NCI-H1694 (cell line): ENCODE measurements around the gene FRAT2.

Experiments used
- DNase-seq: peaks from one replicate; lab custom pipeline; 2025; lab: John Stamatoyannopoulos, UW

FRAT2 gene

DNA sequence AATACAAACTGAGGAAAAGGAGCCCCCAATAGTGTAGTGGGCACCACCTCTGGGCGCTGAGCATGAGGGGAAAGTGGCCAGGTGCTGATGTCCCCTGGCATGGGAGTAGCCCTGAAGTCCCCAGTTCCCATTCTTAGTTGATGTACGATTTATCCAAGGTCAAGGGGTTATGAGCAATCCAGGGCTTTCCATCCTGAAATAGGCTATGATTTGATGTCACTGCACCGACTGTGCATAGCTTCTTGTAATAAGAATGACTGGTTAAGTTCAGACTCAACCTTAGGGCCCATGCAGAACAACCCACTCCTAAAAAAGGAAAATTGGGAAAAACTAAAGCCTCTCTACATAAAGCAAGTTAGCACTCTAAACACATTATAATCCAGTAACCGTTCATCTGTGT, 11.0 kb downstream of the FRAT2 start:
- no peak for DNase-seq

- DNase-seq: no peak
Measured at GRCh38 chr10:97321804-97322190, 12.7 kb downstream of the FRAT2 start.

- DNase-seq: no peak
Measured at GRCh38 chr10:97321032-97321803, 13.3 kb downstream of the FRAT2 start.

GRCh38 chr10:97320480-97321031, 14.0 kb downstream of the FRAT2 start:
- no peak for DNase-seq

DNA sequence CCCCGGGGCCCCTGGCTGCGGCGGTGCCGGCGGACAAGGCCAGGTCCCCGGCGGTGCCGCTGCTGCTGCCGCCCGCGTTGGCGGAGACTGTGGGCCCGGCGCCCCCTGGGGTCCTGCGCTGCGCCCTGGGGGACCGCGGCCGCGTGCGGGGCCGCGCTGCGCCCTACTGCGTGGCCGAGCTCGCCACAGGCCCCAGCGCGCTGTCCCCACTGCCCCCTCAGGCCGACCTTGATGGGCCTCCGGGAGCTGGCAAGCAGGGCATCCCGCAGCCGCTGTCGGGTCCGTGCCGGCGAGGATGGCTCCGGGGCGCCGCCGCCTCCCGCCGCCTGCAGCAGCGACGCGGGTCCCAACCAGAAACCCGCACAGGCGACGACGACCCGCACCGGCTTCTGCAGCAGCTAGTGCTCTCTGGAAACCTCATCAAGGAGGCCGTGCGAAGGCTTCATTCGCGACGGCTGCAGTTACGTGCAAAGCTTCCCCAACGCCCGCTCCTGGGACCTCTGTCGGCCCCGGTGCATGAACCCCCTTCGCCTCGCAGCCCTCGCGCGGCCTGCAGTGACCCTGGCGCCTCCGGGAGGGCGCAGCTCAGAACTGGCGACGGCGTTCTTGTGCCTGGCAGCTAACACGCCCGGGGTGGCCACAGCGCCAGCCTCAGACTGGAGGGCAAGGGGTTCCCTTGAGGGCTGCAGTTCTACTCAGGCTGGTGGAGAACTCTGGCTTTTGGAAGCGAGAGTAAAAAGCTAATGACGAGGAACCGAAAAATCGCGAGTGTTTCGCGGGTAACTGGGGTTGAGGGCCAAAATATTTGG, 14.7 kb downstream of the FRAT2 start:
- DNase-seq: no peak

GRCh38 chr10:97318772-97319651, 15.5 kb downstream of the FRAT2 start, which contains the start of gene FRAT1:
Gene FRAT1 (plus strand): TSS chr10:97319271. CDS start chr10:97319454, 183 bp downstream.
- DNase-seq: peak; percentile 12

DNA sequence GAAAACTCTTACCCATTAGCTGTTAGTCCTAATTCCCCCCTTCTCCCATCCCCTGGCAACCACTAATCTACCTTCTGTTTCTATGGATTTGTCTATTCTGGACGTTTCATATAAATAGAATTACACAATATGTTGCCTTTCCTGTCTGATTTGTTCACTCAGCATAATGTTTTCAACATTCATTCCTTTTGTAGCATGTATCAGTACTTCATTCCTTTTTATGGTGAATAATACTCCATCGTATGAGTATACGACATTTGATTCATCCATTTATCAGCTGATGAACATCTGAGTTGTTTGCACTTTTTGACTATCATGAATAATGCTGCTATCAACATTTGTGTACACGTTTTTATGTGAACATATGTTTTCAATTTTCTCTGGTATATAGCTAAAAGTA, 19.9 kb downstream of the FRAT2 start:
- no peak for DNase-seq

GRCh38 chr10:97312897-97313296, 21.6 kb downstream of the FRAT2 start:
- no peak for DNase-seq

DNA sequence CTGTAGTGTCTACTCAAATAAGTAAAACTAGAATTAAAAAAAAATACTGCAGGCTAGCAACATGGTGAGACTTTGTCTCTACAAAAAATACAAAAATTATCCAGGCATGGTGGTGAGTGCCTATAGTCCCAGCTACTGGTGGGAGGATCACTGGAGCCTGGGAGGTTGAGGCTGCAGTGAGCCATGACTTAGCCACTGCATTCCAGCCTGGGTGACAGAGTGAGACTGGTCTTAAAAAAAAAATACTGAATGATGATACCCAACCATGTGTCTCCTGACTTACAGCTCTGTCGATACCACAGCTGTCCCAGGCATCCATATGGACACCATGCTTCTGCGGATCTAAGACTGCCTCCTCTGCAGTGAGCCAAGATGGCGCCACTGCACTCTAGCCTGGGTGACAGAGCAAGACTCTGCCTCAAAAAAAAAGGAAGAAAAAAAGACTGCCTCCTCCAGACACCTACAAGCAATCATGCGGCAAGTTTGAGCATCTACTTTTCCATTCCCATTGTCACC, 23.4 kb downstream of the FRAT2 start:
- no peak for DNase-seq

GRCh38 chr10:97307866-97308780, 26.4 kb downstream of the FRAT2 start:
- DNase-seq: no peak

GRCh38 chr10:97307441-97307840, 27.1 kb downstream of the FRAT2 start:
- DNase-seq: no peak

GRCh38 chr10:97302088-97302791, 32.3 kb downstream of the FRAT2 start:
- no peak for DNase-seq

- no peak for DNase-seq
Measured at GRCh38 chr10:97300980-97301379, 33.5 kb downstream of the FRAT2 start.

GRCh38 chr10:97298223-97298571, 36.3 kb downstream of the FRAT2 start:
- no peak for DNase-seq

- no peak for DNase-seq
Measured at GRCh38 chr10:97297556-97298222, 36.8 kb downstream of the FRAT2 start.

DNA sequence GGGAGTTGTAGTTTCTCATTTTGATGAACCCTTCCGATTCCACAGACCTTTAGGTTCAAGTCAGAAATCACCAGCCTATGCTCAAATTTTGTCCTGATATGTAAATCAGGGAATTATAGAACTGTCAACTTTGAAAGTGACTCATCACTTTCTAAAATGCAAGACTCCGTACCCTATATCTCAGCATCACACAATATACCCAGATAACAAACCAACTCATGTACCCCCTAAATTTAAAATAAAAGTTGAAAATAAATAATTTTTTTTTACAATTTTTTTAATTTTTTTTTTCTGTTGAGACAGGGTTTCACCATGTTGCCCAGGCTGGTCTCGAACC, 41.7 kb downstream of the FRAT2 start:
- no peak for DNase-seq

DNA sequence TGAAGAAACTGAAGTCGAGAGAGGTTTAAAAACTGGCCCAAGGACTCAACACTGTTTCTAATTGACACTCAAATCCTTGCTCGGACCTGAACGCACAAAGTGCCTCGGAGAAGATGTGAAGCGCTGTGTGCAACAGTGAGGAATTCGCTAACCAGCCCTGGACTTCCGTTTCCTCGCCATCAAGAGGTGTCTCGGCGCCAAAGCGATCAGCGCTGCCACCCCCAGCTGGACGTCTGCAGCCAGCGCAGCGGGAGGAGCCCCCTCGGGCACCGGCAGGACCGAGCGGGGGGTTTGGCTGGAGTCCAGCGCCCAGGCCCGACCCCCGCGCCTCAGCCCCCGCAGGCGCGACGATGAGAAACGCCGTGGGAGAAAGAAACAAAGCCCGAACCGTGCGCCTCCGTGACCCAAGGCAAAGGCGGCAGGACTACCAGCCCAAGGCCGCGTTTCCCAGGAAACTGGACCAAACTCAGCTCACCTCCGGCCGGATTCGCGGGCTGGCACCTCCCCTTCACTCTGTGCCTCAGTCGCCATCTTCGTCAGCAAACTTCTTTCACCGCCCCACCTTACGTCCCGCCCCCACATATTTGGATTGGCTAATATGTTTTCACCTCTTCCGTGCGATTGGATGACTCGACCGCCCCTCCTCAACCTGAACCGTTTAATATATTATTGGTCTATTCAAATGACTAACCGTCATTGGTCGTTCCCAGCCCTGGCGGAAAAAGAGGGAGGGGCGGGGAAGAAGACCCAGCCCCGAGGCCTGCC, 42.2 kb downstream of the FRAT2 start, which contains the start of gene ARHGAP19:
ARHGAP19 (minus strand) TSS at position 541 of the 765 bp plus-strand sequence; CDS start at position 531, 10 bp downstream.
- peak; percentile 97 for DNase-seq

DNA sequence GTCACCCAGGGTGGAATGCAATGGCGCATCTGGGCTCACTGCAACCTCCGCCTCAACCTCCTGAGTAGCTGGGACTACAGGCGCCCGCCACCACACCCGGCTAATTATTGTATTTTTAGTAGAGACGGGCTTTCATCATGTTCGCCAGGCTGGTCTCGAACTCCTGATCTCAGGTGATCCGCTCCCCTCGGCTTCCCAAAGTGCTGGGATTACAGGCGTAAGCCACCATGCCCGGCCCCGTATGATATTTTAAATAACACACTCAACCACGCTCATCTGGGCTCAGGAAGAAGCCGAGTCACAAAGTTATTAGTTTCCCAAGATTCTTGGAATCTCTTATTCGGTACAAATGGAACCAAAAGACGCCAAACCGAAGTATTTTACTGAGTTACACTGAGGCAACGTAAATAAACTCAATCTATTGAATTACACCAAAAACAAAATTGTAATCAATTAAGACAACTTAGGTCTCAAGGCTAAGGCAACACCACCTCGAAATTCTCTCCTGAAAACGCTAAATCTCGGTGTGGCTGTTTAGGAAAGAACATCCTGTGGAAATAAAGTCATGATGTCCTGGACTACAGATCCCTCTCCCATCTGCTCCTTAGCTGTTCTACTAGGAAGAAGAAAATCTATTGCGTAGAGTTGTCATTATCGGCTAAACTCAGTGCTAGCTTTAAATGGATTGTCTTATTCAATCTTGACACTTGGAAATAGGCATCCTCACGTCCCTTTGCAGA, 43.0 kb downstream of the FRAT2 start:
- DNase-seq: no peak
